DMS114 treated with DMSO at 0.1 percent for 48 hours (cell line): ENCODE results near the gene LANCL3.
"Not testable (repeated sequence)": the region's sequence is repeated elsewhere in the genome, so short reads cannot be mapped to it uniquely, and the experiment has no call there.

Experiments
- DNase-seq: peaks from one replicate; lab custom pipeline; 2025; ENCODE audit not compliant: unreplicated experiment; lab: John Stamatoyannopoulos, UW

The LANCL3 gene

GRCh38 chrX:37571426-37572107, at the start of gene LANCL3:
TSS of gene LANCL3 (plus strand) at chrX:37571661. CDS start at chrX:37571871, 210 bp downstream.
- not testable (repeated sequence) for DNase-seq

- not testable (repeated sequence) for DNase-seq
Observed at GRCh38 chrX:37523673-37524072, 47.8 kb upstream of the LANCL3 start.

GRCh38 chrX:37541991-37542390, 29.5 kb upstream of the LANCL3 start:
- DNase-seq, result no peak

- no peak for DNase-seq
Observed at GRCh38 chrX:37542791-37543190, 28.7 kb upstream of the LANCL3 start.

GRCh38 chrX:37543324-37543723, 28.1 kb upstream of the LANCL3 start:
- no peak for DNase-seq

GRCh38 chrX:37544531-37544930, 26.9 kb upstream of the LANCL3 start:
- not testable (repeated sequence) for DNase-seq

GRCh38 chrX:37545066-37545465, 26.4 kb upstream of the LANCL3 start:
- no peak for DNase-seq

- not testable (repeated sequence) for DNase-seq
Observed at GRCh38 chrX:37549619-37550018, 21.8 kb upstream of the LANCL3 start.

- no peak for DNase-seq
Observed at GRCh38 chrX:37553476-37553875, 18.0 kb upstream of the LANCL3 start.

- not testable (repeated sequence) for DNase-seq
Observed at GRCh38 chrX:37565254-37565653, 6.2 kb upstream of the LANCL3 start.

- DNase-seq, result not testable (repeated sequence)
Observed at GRCh38 chrX:37570349-37570748, 1.1 kb upstream of the LANCL3 start.

GRCh38 chrX:37572108-37572587, 687 bp downstream of the LANCL3 start:
- not testable (repeated sequence) for DNase-seq

GRCh38 chrX:37573121-37573520, 1.7 kb downstream of the LANCL3 start:
- not testable (repeated sequence) for DNase-seq

- no peak for DNase-seq
Observed at GRCh38 chrX:37578045-37578444, 6.6 kb downstream of the LANCL3 start.

- DNase-seq, result no peak
Observed at GRCh38 chrX:37580080-37580479, 8.6 kb downstream of the LANCL3 start.

GRCh38 chrX:37587337-37587736, 15.9 kb downstream of the LANCL3 start:
- DNase-seq, result not testable (repeated sequence)

- DNase-seq, result no peak
Observed at GRCh38 chrX:37590047-37590446, 18.6 kb downstream of the LANCL3 start.

GRCh38 chrX:37594755-37595382, 23.4 kb downstream of the LANCL3 start:
- no peak for DNase-seq

GRCh38 chrX:37599729-37600128, 28.3 kb downstream of the LANCL3 start:
- DNase-seq, result no peak

- no peak for DNase-seq
Observed at GRCh38 chrX:37603938-37604409, 32.5 kb downstream of the LANCL3 start.

- no peak for DNase-seq
Observed at GRCh38 chrX:37607243-37607642, 35.8 kb downstream of the LANCL3 start.

GRCh38 chrX:37608156-37608555, 36.7 kb downstream of the LANCL3 start:
- no peak for DNase-seq
